GM19239 (cell line): Measurements from ENCODE around the gene KIF19.

ENCODE experiments used
- DNase-seq: peaks from one replicate; pipeline ENCODE4 v3.0.0; 2011; ENCODE audit warnings: low spot score; ENCODE audit not compliant: insufficient read length
- FAIRE-seq: peaks from 2 replicates; lab custom pipeline; 2011; peaks lifted over from hg19 to GRCh38; lab: Jason Lieb, UNC

KIF19 gene

GRCh38 chr17:74304184-74304583 is 21.8 kb upstream of the KIF19 start:
- FAIRE-seq (no peak), DNase-seq (no peak)

GRCh38 chr17:74305865-74306654 is 20.0 kb upstream of the KIF19 start:
- DNase-seq, result no peak
- FAIRE-seq, result no peak

DNA sequence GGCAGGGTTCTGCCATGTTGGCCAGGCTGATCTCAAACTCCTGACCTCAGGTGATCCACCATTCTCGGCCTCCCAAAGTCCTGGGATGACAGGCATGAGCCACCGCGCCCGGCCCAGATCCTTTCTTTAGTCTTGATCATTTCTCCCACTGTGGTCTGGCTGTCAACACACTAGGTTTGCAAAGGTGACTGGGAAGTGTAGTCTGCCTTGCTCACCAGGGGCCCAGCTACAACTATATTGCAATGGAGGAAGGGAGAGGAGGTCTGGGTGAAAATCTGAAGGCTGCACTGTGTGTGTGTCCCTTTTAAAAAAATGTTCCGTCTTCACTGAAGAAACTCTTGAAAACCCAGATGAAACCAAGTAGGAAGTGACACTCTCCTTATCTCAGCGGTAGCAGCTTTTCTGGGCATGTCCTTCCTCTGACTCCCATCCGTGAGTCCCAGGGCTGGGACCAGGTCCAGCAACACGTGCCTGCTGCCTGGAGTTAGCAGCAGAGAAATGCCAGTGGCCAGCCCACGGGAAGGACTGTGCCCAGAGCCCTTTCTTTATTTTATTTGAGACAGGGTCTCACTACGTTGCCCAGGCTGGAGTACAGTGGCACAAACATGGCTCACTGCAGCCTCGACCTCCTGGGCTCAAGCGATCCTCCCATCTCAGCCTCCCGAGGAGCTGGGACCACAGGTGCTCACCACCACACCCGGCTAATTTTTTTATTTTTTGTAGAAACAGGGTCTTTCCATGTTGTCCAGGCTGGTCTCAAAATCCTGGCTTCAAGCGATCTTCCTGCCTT is 17.8 kb upstream of the KIF19 start:
- DNase-seq, result no peak
- no peak for FAIRE-seq

- FAIRE-seq, result no peak
- DNase-seq, result no peak
These were observed 16.1 kb upstream of the KIF19 start for GRCh38 chr17:74309902-74310301.

DNA sequence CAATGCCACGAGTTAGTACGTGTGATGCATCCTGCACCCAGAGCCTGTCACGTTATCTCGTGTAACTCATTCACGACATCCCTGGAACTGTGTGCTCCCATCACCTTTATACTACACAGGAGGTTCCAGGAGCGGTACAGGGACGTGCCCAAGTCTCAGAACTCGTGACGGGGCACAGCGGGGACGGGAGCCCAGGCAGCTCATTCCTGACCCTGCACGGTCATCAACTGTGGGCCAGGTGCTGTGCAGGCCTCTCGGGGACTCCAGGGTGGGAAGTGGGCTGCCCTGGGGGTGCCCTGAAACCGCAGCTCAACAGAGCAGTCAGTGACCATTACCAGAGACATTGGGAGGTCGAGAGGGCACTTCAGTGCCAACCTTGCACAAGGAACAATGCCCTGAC is 11.1 kb upstream of the KIF19 start:
- no peak for FAIRE-seq

DNA sequence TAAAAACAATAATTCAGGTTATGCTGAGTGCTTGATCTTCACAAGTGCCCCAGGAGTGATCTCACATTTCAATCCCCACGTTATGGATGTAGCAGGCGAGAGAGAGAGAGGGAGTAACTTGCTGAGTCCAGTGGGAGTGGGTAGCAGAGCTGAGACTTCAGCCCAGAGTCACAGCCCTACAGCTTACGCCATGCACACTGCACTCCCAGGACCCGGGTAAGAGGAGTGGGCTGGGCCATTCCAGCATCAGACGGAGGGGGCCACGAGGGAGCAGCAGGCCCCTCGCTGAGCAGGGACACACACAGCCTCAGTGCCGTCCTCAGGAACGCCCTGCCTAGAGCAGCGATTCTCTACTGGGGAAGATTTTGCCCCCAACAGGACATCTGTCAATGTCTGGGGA is 9.8 kb upstream of the KIF19 start:
- DNase-seq (no peak), FAIRE-seq (no peak)

More for the DNA sequence above, 11.1 kb upstream of the KIF19 start:
- no peak for DNase-seq

DNA sequence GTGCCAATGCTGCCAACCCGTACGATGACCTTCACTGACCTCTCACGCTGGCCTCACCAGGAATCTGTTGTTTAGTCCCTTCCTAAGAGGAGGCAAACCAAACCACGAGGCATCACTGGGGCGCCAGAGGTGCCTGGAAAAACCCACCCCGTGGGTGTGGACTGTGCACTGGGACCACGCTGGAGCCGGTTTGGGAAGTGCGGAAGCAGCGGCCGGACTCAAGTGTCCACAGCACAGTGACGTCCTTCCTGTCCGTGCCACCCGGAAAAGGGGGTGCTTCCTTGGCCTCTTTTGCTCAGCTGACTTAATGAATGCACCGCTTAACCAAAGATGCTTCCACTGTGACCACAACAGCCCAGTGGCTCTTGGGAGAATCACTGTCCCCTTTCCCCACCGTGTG is 9.0 kb upstream of the KIF19 start:
- no peak for DNase-seq
- FAIRE-seq, result no peak

DNA sequence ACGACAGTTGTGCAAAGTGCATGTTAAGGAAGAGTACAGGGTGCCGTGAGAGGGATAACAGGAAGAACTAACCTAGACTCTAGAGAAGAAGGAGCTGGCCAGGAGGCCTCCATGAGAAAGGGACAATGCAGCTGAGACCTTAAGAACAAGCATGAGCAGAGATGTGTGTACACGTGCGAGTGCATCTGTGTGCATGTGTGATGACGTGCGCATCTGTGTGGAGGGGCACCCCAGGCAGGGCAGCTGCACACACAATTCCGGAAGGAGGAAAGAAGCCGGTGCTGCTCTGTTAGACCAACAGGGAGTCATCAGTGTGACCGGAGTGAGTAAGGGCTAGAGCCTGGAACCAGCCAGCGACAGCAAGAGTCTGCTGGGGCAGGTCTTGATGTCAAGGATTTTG is 7.6 kb upstream of the KIF19 start:
- DNase-seq, result no peak
- FAIRE-seq, result no peak

- no peak for DNase-seq
- FAIRE-seq, result no peak
These were observed 1.5 kb upstream of the KIF19 start for GRCh38 chr17:74324521-74324920.

- DNase-seq (no peak), FAIRE-seq (no peak)
These were observed 667 bp upstream of the KIF19 start for GRCh38 chr17:74325376-74325742.

DNA sequence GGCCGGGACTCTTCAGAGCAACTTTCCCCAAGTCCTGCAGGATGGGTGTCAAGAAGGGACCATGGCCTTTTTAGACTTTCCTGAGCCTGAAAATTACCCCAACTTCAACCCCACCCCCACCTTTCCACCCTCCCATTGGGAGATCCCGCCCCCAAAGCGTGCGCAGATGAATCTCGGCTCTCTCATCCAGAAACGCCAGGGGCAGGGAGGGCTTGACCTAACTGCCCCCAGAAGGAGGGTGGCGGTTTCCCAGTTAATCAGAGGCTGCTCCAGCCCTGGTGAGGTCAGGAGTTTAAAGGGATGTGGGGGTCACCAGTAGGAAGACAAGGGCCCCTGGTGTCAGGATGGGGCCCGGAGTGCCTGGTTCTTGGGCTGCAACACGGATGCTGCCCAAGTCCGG is 480 bp downstream of the KIF19 start:
- no peak for FAIRE-seq
- DNase-seq, result no peak

- DNase-seq, result no peak
- no peak for FAIRE-seq
These were observed 2.5 kb downstream of the KIF19 start for GRCh38 chr17:74328487-74328886.

DNA sequence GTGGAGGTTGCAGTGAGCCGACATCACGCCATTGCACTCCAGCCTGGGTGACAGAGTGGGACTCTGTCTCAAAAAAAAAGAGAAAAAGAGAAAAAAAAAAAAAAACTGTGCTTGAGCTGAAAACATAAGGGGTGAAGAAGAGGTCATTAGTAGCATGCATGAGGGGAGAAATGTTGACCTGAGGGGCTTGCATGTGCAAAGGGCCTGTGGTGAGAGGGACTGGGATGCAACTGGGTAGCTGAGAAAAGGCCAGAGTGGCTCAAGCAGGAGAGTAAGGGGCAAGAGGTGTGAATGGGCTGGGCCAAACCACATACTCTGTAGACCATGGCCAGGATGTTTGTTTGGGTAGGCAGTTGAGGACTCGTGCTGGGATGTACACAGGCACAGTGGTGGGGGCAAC is 3.4 kb downstream of the KIF19 start:
- DNase-seq, result no peak
- FAIRE-seq, result no peak

- DNase-seq (no peak), FAIRE-seq (no peak)
These were observed 4.4 kb downstream of the KIF19 start for GRCh38 chr17:74330446-74330845.

- no peak for DNase-seq
- FAIRE-seq, result no peak
These were observed 6.1 kb downstream of the KIF19 start for GRCh38 chr17:74332017-74332650.

GRCh38 chr17:74332763-74333283 is 6.8 kb downstream of the KIF19 start:
- no peak for FAIRE-seq
- DNase-seq, result no peak

GRCh38 chr17:74334393-74335039 is 8.5 kb downstream of the KIF19 start:
- DNase-seq (no peak), FAIRE-seq (no peak)

- no peak for DNase-seq
- FAIRE-seq, result no peak
These were observed 9.6 kb downstream of the KIF19 start for GRCh38 chr17:74335529-74336062.

- no peak for FAIRE-seq
- no peak for DNase-seq
These were observed 10.3 kb downstream of the KIF19 start for GRCh38 chr17:74336307-74336706.

DNA sequence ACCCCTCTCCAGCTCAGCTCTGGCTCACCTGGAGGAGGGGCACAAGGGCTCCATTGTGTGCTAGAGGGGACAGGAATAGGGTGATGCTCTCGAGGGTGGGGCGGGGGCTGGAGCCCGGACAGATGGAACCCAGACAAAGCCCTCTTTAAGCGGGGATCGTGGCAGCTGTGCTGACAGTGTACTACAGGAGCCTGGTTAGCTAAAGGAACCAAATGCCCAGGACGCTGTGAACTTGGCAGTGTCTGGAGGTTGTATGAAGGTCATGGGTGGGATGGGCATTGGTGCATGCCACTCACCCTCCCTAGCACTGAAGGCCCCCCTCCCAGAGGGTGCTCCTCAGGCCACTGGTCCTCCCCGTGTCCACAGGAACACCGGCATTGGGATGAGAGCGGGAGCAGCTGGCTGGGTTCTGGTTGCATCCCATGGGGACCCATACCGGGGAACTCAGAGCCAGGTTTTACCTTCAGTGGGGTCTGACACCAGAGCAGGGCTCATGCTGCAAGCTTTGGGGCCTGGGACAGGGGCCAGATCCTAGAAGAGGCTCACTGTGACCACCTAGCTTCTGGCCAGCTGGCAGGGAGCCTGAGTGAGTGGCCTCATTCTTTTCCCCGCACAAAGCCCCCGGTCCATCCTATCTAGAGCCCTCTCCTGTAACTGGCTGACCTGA is 11.9 kb downstream of the KIF19 start:
- FAIRE-seq (no peak), DNase-seq (no peak)
